ENCODE measurements around the gene TRIM73.
"Not testable (repeated sequence)": the region's sequence is repeated elsewhere in the genome, so short reads cannot be mapped to it uniquely, and the experiment has no call there.

GRCh38 chr7:75416787-75417186 is 21.4 kb downstream of the TRIM73 start:
- TF ChIP-seq POLR2A, EP300, CTCF (IDR thresholded peaks at IDR 0.05): not testable (repeated sequence)
